Measurements from ENCODE around the gene MAP3K5. TPM values are rescaled to one million over a fixed set of nuclear protein-coding genes. Genes with fewer than 3 reads are reported as not detected.

Gene MAP3K5
- total and polyA plus RNA-seq, 2 of the 8 experiments (the other 6 are each of a cell fraction or from before 2014, with no cell fraction given): 0.63 to 2.6 TPM

DNA sequence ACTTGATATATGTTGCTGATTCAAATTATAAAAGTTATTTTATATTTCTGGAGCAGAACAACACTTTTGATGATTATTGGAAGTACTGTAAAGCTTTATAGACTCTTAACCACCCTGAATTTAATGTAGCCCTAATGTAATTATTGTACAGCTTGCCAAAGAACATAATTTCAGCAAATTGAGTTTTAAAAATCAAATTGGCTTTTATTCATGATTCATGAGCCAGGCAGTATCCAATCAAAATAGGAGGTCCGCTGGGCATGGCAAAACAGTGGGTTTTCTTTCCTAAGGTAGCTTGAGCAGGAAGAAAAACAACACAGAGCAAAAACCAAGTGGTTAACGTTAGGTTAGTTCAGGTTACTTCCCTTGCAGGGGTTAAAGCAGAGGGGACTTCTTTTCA is 177.3 kb downstream of the MAP3K5 start:
- Histone ChIP-seq H2BK15ac (ENCODE audit: low read length) (no peak overlapping the region), H3K18ac (ENCODE audit: extremely low read depth, low read length) (no peak overlapping the region), H3K4ac (replicated peaks; ENCODE audit: insufficient read length, low read depth, low read length) (no peak overlapping the region), H4K20me1 (replicated peaks in 1 of 2; ENCODE audit: control insufficient read depth in 1 of 2, insufficient read depth in 2 of 2, low read length in 2 of 2) (no peaks in the 10 kb centered on the region), H3K4me1 (replicated peaks in 1 of 4; ENCODE audit: control insufficient read depth in 3 of 4, insufficient read depth in 4 of 4, low read length in 3 of 4) (peaks cover 0 to 10% (median 1%) of the 10 kb centered on the region in 4 experiments; a peak in 4 of 7 replicates), H2BK20ac (ENCODE audit: low read length) (0 out of 2 replicates have a peak overlapping the region, but pooled peaks have one; percentile 8), H4K5ac (ENCODE audit: insufficient read length, low read depth, low read length) (no peak overlapping the region), H3K23me2 (ENCODE audit: low read depth, low read length) (no peaks in the 10 kb centered on the region; the same call in 1 of the 2 replicates), H3K79me2 (ENCODE audit: control insufficient read depth in 1 of 2, insufficient read depth in 2 of 2, low read length in 2 of 2) (no peaks in the 10 kb centered on the region), H2BK120ac (replicated peaks; ENCODE audit: low read depth, low read length) (no peak overlapping the region), H2AFZ (ENCODE audit: low read length) (no peak overlapping the region), H3K9ac (replicated peaks in 1 of 4; ENCODE audit: extremely low read depth in 1 of 4, low read depth in 3 of 4, low read length in 3 of 4) (no peak overlapping the region), H3K27ac (ENCODE audit: low read depth, low read length) (no peak overlapping the region), H4K8ac (ENCODE audit: extremely low read depth, insufficient read depth, low read length) (no peak overlapping the region), H3K23ac (ENCODE audit: insufficient read length) (no peak overlapping the region), H2BK12ac (ENCODE audit: low read depth, low read length) (no peak overlapping the region), H3K36me3 (ENCODE audit: control insufficient read depth in 2 of 4, insufficient read depth in 4 of 4, low read length in 3 of 4) (no peaks in the 10 kb centered on the region), H3K4me3 (ENCODE audit: extremely low read depth in 1 of 4, insufficient read depth in 2 of 4, low read depth in 3 of 4, low read length in 4 of 4) (no peak overlapping the region), H3K14ac (ENCODE audit: insufficient read length) (no peak overlapping the region), H3K4me2 (ENCODE audit: insufficient read depth in 1 of 2, low read depth in 2 of 2, low read length in 2 of 2) (no peak overlapping the region), H3K79me1 (ENCODE audit: low read depth, low read length) (no peaks in the 10 kb centered on the region), H3K56ac (replicated peaks; ENCODE audit: insufficient read length, low read depth, low read length) (no peak overlapping the region), H2BK5ac (ENCODE audit: low read depth, low read length) (no peak overlapping the region), H4K91ac (replicated peaks; ENCODE audit: insufficient read length, low read length) (no peak overlapping the region), H2AK5ac (ENCODE audit: low read depth, low read length) (no peak overlapping the region), H3K27me3 (replicated peaks in 1 of 4; ENCODE audit: control insufficient read depth in 3 of 4, extremely low read depth in 1 of 4, insufficient read depth in 3 of 4, low read length in 3 of 4) (no peaks in the 10 kb centered on the region), H3K9me3 (ENCODE audit: insufficient read depth in 2 of 2, low read depth in 1 of 2, low read length in 1 of 2) (no peaks in the 10 kb centered on the region)
- CTCF ChIA-PET (ENCODE audit: partially characterized antibody): interaction anchor here (1.2 to 3.1 kb wide), 4 partner anchors 26 to 193 kb away, joined by 4 to 17 read pairs (median 7); partner anchors contain the start of gene MAP3K5
- DNase-seq (ENCODE audit: low read depth in 1 of 2, low spot score in 2 of 2) (no peak), FAIRE-seq (no peak)
- POLR2A ChIA-PET (ENCODE audit: partially characterized antibody): no interaction called here
- 80% methylated on average over 2 of the region's 2 CpGs; no CpG with 5 or more reads in 1 of the 2 experiments for WGBS, 2 experiments (ENCODE audit: extremely low coverage in 1 of 2, insufficient coverage in 1 of 2, insufficient read length in 1 of 2, insufficient replicate concordance in 2 of 2, low coverage in 1 of 2, low lambda C conversion rate in 2 of 2, missing lambda C conversion rate in 1 of 2)
- TF ChIP-seq MAX (IDR thresholded peaks at IDR 0.05) (no peak), CEBPB (IDR thresholded peaks at IDR 0.05; ENCODE audit: low read depth, low read length) (no peak), TAF1 (IDR thresholded peaks at IDR 0.05; ENCODE audit: low read depth, low read length) (no peak), SIN3A (conservative IDR thresholded peaks at IDR 0.05 in 1 of 2, IDR thresholded peaks at IDR 0.05 in 1 of 2; ENCODE audit: low read depth in 1 of 2, low read length in 2 of 2) (no peak), RBBP5 (IDR thresholded peaks at IDR 0.05; ENCODE audit: borderline replicate concordance, low read depth, low read length) (no peak), POLR2A (IDR thresholded peaks at IDR 0.05; ENCODE audit: control extremely low read depth in 1 of 2, low read depth in 2 of 2, low read length in 2 of 2) (no peak), CHD2 (IDR thresholded peaks at IDR 0.05; ENCODE audit: low read length) (no peak), SP2 (IDR thresholded peaks at IDR 0.05; ENCODE audit: low read length) (no peak), FOSL1 (IDR thresholded peaks at IDR 0.05; ENCODE audit: insufficient read depth, low read depth, low read length) (no peak), BRCA1 (IDR thresholded peaks at IDR 0.05; ENCODE audit: low read depth, low read length) (no peak), HDAC2 (IDR thresholded peaks at IDR 0.05; ENCODE audit: borderline replicate concordance in 1 of 2, low read depth in 2 of 2, low read length in 2 of 2) (no peak), RFX5 (IDR thresholded peaks at IDR 0.05; ENCODE audit: borderline replicate concordance, low read depth, low read length) (no peak), SUZ12 (IDR thresholded peaks at IDR 0.05; ENCODE audit: low read length) (no peak), TEAD4 (IDR thresholded peaks at IDR 0.05; ENCODE audit: low read depth, low read length) (no peak), JUN (IDR thresholded peaks at IDR 0.05; ENCODE audit: low read depth, low read length) (no peak)

Data from H1 (cell line).